Vagina (tissue), 2 donors: ENCODE data around the gene EHHADH.
A peak's percentile ranks its signal among the peaks of the same experiment; 100 is the strongest.

Experiments used
- POLR2A ChIP-seq, 2 donors: fragments of 450-650 bp; IDR thresholded peaks; one replicate each; pipeline ENCODE4 v1.6.1; 2017; ENCODE audit warnings: antibody characterized with exemption in 2 of 2, mild to moderate bottlenecking in 2 of 2, moderate library complexity in 2 of 2
- POLR2AphosphoS5 ChIP-seq, 2 donors: sonication (generic); formaldehyde crosslinking; IDR thresholded peaks; one replicate each; pipeline ENCODE4 v1.9.0; 2017; ENCODE audit warnings: antibody characterized with exemption in 2 of 2, mild to moderate bottlenecking in 2 of 2, low read depth in 1 of 2; ENCODE audit not compliant: insufficient read depth in 1 of 2
- TF ChIP-seq, protein P1 (sequence below), 3 experiments: fragments of 450-650 bp in 2 of 3; fragments of 200-600 bp in 1 of 3; sonication (generic) in 1 of 3; IDR thresholded peaks; one replicate each; pipeline ENCODE4 v1.5.1; 2017 to 2019; ENCODE audit warnings: antibody characterized with exemption in 3 of 3, mild to moderate bottlenecking in 2 of 3, moderate library complexity in 2 of 3

DNA sequence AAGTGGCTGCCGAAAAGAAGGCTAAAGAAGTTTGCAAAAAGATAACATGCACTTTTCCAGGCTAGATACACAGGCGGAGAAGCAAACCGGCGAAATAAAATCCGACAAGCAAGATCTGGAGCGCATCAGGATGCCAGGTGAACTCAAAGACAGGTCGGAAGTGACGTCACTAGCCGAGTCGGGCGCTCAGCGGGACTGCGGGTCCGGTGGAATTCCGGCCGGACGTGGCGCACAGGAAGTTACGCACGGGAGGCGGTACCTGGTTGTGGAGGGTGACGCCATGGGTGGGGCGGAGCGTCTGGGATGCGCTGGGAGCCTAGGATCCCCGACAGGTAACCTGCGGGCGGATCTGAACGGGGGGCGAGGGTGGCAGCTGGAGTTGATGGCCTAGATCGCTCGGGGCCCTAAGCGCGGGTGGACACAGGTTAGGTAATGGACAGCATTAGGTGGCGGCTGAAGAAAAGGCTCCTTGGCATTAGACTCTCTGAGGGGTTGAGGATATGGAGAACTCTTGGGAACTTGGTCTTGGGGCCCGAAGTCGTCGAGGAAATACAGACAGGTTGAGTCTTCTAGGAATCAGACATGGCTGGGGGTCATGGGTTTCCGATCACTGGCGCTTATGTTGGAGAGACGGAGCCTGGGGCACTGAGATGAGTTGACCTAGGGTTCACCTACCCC, 29.0 kb upstream of the EHHADH start:
- peak in 1 of 2 donors; percentile 49 for TF ChIP-seq POLR2A (IDR thresholded peaks at IDR 0.05)
- TF ChIP-seq, protein P1, sequence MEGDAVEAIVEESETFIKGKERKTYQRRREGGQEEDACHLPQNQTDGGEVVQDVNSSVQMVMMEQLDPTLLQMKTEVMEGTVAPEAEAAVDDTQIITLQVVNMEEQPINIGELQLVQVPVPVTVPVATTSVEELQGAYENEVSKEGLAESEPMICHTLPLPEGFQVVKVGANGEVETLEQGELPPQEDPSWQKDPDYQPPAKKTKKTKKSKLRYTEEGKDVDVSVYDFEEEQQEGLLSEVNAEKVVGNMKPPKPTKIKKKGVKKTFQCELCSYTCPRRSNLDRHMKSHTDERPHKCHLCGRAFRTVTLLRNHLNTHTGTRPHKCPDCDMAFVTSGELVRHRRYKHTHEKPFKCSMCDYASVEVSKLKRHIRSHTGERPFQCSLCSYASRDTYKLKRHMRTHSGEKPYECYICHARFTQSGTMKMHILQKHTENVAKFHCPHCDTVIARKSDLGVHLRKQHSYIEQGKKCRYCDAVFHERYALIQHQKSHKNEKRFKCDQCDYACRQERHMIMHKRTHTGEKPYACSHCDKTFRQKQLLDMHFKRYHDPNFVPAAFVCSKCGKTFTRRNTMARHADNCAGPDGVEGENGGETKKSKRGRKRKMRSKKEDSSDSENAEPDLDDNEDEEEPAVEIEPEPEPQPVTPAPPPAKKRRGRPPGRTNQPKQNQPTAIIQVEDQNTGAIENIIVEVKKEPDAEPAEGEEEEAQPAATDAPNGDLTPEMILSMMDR (IDR thresholded peaks at IDR 0.05): no peak
- TF ChIP-seq POLR2AphosphoS5 (IDR thresholded peaks at IDR 0.05; ENCODE audit: insufficient read depth in 1 of 2, low read depth in 1 of 2): peak; percentile 87 to 96
